Gastrocnemius medialis (tissue), 4 donors: ENCODE data around the gene HRCT1.

Experiments
- CTCF ChIP-seq, 5 experiments: fragments of 450-650 bp in 3 of 5; fragments of 200-600 bp in 2 of 5; sonication (generic) in 2 of 5; IDR thresholded peaks in 4 of 5; conservative IDR thresholded peaks in 1 of 5; 1 replicate in 4 of 5; 2 replicates in 1 of 5; pipeline ENCODE4 v1.5.1; 2016 to 2019; ENCODE audit warnings: antibody characterized with exemption in 5 of 5, mild to moderate bottlenecking in 3 of 5, moderate library complexity in 3 of 5
- POLR2A ChIP-seq, 2 donors: fragments of 450-650 bp; IDR thresholded peaks; one replicate each; pipeline ENCODE4 v1.6.1; 2017; ENCODE audit warnings: antibody characterized with exemption in 2 of 2, mild to moderate bottlenecking in 2 of 2, moderate library complexity in 2 of 2

DNA sequence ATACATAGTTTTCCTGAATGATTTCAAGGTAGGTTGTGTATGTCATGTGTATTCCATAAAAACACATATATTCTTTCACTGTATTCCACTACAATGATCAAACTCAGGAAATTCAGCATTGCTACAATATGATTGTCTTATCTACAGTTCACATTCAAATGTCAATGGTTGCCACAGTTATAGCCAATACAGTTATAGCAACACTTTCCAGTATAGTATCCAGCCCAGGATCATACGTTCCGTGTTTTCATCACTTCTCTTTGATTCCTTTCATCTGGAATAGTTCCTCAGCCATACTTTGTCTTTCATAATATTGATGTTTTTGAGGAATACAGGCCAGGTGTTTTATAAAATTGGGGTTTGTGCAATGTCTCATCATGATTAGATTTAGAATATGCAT, 42.4 kb downstream of the HRCT1 start:
- TF ChIP-seq POLR2A (IDR thresholded peaks at IDR 0.05): no peak
- TF ChIP-seq CTCF (IDR thresholded peaks at IDR 0.05 in 4 of 5, conservative IDR thresholded peaks at IDR 0.05 in 1 of 5): no peak
